GM12878 (cell line): Measurements from ENCODE around the gene DCTPP1. TPM values are rescaled to one million over a fixed set of nuclear protein-coding genes. Genes with fewer than 3 reads are reported as not detected.

Experiments used
- BMI1 ChIP-seq: fragments of 450-650 bp; IDR thresholded peaks from 2 replicates; pipeline ENCODE4 v1.6.1; 2016; ENCODE audit warnings: mild to moderate bottlenecking, moderate library complexity, borderline replicate concordance
- CHD1 ChIP-seq: IDR thresholded peaks from 2 replicates; pipeline ENCODE4 v1.6.1; 2012; ENCODE audit warnings: low read depth, low read length, improper control_type of control experiment
- CHD4 ChIP-seq: fragments of 200-600 bp; sonication (generic); IDR thresholded peaks from 2 replicates; pipeline ENCODE4 v1.6.1; 2016; ENCODE audit warnings: mild to moderate bottlenecking
- CREB1 ChIP-seq: IDR thresholded peaks from 2 replicates; pipeline ENCODE4 v1.6.1; 2012; ENCODE audit warnings: low read depth, mild to moderate bottlenecking, inconsistent platforms
- CREM ChIP-seq: IDR thresholded peaks from 2 replicates; pipeline ENCODE4 v1.6.1; 2014; ENCODE audit warnings: antibody characterized with exemption, low read depth
- HDGF ChIP-seq: fragments of 450-650 bp; IDR thresholded peaks from 2 replicates; pipeline ENCODE4 v1.6.1; 2016; ENCODE audit warnings: antibody characterized with exemption
- LARP7 ChIP-seq: fragments of 450-650 bp; IDR thresholded peaks from 2 replicates; pipeline ENCODE4 v1.6.1; 2017; ENCODE audit warnings: mild to moderate bottlenecking
- MTA2 ChIP-seq: fragments of 450-650 bp; IDR thresholded peaks from 2 replicates; pipeline ENCODE4 v1.6.1; 2016; ENCODE audit warnings: low read depth, mild to moderate bottlenecking, moderate library complexity
- MTA3 ChIP-seq: IDR thresholded peaks from 2 replicates; pipeline ENCODE4 v1.6.1; 2012; ENCODE audit warnings: low read length, inconsistent platforms, borderline replicate concordance
- MYB ChIP-seq: fragments of 150-350 bp; IDR thresholded peaks from 2 replicates; pipeline ENCODE4 v1.6.1; 2014; ENCODE audit warnings: mild to moderate bottlenecking, low read depth, low read length, borderline replicate concordance
- NFIC ChIP-seq: IDR thresholded peaks from 2 replicates; pipeline ENCODE4 v1.6.1; 2012; ENCODE audit warnings: low read depth, mild to moderate bottlenecking, inconsistent platforms, low read length, moderate library complexity
- NR2C1 ChIP-seq: fragments of 450-650 bp; IDR thresholded peaks from 2 replicates; pipeline ENCODE4 v1.6.1; 2017; ENCODE audit warnings: antibody characterized with exemption, mild to moderate bottlenecking, moderate library complexity
- PAX5 ChIP-seq: IDR thresholded peaks from 2 replicates; pipeline ENCODE4 v1.6.1; 2011; ENCODE audit warnings: low read depth, low read length, borderline replicate concordance
- PAX8 ChIP-seq: fragments of 450-650 bp; IDR thresholded peaks from 2 replicates; pipeline ENCODE4 v1.6.1; 2017; ENCODE audit warnings: mild to moderate bottlenecking, moderate library complexity
- SIX5 ChIP-seq: IDR thresholded peaks from 2 replicates; pipeline ENCODE4 v1.6.1; 2011; ENCODE audit warnings: mild to moderate bottlenecking, low read depth, low read length, moderate library complexity; ENCODE audit not compliant: severe bottlenecking
- SMAD1 ChIP-seq: fragments of 450-650 bp; IDR thresholded peaks from 2 replicates; pipeline ENCODE4 v1.6.1; 2018; ENCODE audit warnings: mild to moderate bottlenecking, low read depth; ENCODE audit not compliant: partially characterized antibody
- SREBF1 ChIP-seq: IDR thresholded peaks from 2 replicates; pipeline ENCODE4 v1.6.1; 2012; ENCODE audit warnings: mild to moderate bottlenecking, low read length
- SUZ12 ChIP-seq: fragments of 200-600 bp; sonication (generic); IDR thresholded peaks from one replicate; pipeline ENCODE4 v1.6.1; 2018; ENCODE audit warnings: antibody characterized with exemption, mild to moderate bottlenecking; ENCODE audit not compliant: unreplicated experiment
- TAF1 ChIP-seq: IDR thresholded peaks from 2 replicates; pipeline ENCODE4 v1.6.1; 2011; ENCODE audit warnings: mild to moderate bottlenecking, low read depth, low read length, borderline replicate concordance
- TARDBP ChIP-seq: IDR thresholded peaks from 2 replicates; pipeline ENCODE4 v1.6.1; 2016; ENCODE audit warnings: borderline replicate concordance
- YY1 ChIP-seq: IDR thresholded peaks from 2 replicates; pipeline ENCODE4 v1.6.1; 2011; ENCODE audit warnings: low read depth, mild to moderate bottlenecking, low read length
- polyA plus RNA-seq, 11 experiments: library from polyadenylated mRNA; depleted of rRNA in 4 of 11; unstranded in 6 of 11; stranded (reverse) in 5 of 11; fragments of >200 nt; fragmentation: Nextera tagmentation in 4 of 11; fragmentation: Illumina TruSeq in 1 of 11; extraction: Ambion mirVana in 4 of 11; extraction: Trizol in 1 of 11; gene quantifications; 1 replicate in 1 of 11; 2 replicates in 10 of 11; pipeline versions ENCODE4 v1.2.1 to v1.2.3, GENCODE V29; 2011 to 2016; ENCODE audit warnings: inconsistent platforms in 2 of 11, missing spikeins in 2 of 11, low read depth in 1 of 11
- total RNA-seq, 4 experiments: library from RNA; depleted of rRNA in 3 of 4; stranded (reverse); fragments of >200 nt in 3 of 4; fragmentation: Illumina TruSeq in 1 of 4; extraction: Trizol in 1 of 4; gene quantifications; 2 replicates each; pipeline versions ENCODE4 v1.2.1 to v1.2.3, GENCODE V29; 2013 to 2021
- TF ChIP-seq, protein P1 (sequence below): fragments of 450-650 bp; IDR thresholded peaks from 2 replicates; pipeline ENCODE4 v1.6.1; 2017; ENCODE audit warnings: mild to moderate bottlenecking, low read depth, inconsistent platforms; ENCODE audit not compliant: poor library complexity, severe bottlenecking
- TF ChIP-seq, protein P2 (sequence below): fragments of 450-650 bp; IDR thresholded peaks from 2 replicates; pipeline ENCODE4 v1.6.1; 2017; ENCODE audit warnings: borderline replicate concordance
- TF ChIP-seq, protein P3 (sequence below): IDR thresholded peaks from 2 replicates; pipeline ENCODE4 v1.6.1; 2011; ENCODE audit warnings: low read depth, low read length, improper control_type of control experiment, borderline replicate concordance
- TF ChIP-seq, protein P4 (sequence below): fragments of 450-650 bp; IDR thresholded peaks from 2 replicates; pipeline ENCODE4 v1.6.1; 2017; ENCODE audit warnings: low read depth, mild to moderate bottlenecking, moderate library complexity

The DCTPP1 gene
- total and polyA plus RNA-seq, 10 of the 15 experiments (the other 5 are each of a cell fraction or from before 2014, with no cell fraction given), result 72.1 to 266 (median 157) TPM

DNA sequence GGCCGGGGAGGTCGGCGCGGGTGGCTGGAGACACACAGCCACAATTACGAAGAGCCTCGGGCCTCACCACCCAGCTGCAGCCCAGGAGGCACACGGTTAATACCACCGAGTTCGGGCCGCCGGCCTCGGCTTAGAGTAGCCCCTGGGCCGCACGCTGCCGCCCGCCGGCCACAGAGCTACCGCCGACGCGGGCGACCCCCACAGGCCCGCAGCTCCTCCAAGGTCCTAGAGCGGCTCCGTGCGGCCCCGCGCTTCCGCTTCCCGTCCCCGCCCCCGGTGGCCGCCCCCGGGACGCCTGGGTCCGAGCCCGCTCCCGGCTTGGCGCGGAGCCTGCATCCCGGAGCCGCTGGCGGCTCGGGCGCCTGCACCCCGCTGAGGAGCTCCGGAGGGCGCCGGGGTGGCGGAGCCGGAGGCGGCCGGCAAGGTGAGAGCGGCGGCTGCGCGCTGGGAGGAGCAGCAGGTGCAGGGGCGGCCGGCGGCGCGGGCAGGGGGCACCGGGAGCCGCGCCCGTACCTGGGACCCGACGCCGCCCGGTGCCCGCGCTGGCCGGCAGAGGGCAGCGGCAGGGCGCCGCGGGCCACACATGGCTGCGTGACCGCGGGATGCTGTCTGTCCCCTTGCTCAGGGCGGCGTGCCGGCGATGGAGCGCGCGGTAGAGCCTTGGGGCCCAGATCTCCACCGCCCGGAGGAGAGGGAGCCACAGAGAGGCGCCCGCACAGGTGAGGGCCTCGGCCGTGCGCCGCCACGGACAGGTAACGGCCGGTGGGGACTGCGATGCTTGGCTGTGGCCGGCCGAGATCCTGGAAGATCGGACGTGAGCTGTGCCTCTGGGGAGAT is 34.5 kb downstream of the DCTPP1 start, which contains the start of gene ZNF48 (continued):
- TF ChIP-seq BMI1 (no peak), LARP7 (peak; percentile 94), CREM (peak; percentile 35; the same call in 1 of the 2 replicates), CHD4 (no peak), NFIC (no peak), SMAD1 (no peak), PAX5 (0 out of 2 replicates have a peak, but pooled peaks have one; percentile 19), YY1 (0 out of 2 replicates have a peak, but pooled peaks have one; percentile 18), SIX5 (no peak), SREBF1 (0 out of 2 replicates have a peak, but pooled peaks have one; percentile 16), TAF1 (peak; percentile 65; the same call in 1 of the 2 replicates), MYB (no peak), MTA2 (no peak), MTA3 (no peak), HDGF (0 out of 2 replicates have a peak, but pooled peaks have one; percentile 12), CREB1 (peak; percentile 14; the same call in 1 of the 2 replicates), SUZ12 (no peak), PAX8 (no peak), CHD1 (no peak), TARDBP (peak; percentile 77; the same call in 1 of the 2 replicates), NR2C1 (peak; percentile 53)
- TF ChIP-seq, protein P1, sequence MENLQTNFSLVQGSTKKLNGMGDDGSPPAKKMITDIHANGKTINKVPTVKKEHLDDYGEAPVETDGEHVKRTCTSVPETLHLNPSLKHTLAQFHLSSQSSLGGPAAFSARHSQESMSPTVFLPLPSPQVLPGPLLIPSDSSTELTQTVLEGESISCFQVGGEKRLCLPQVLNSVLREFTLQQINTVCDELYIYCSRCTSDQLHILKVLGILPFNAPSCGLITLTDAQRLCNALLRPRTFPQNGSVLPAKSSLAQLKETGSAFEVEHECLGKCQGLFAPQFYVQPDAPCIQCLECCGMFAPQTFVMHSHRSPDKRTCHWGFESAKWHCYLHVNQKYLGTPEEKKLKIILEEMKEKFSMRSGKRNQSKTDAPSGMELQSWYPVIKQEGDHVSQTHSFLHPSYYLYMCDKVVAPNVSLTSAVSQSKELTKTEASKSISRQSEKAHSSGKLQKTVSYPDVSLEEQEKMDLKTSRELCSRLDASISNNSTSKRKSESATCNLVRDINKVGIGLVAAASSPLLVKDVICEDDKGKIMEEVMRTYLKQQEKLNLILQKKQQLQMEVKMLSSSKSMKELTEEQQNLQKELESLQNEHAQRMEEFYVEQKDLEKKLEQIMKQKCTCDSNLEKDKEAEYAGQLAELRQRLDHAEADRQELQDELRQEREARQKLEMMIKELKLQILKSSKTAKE, result no peak
- TF ChIP-seq, protein P2, sequence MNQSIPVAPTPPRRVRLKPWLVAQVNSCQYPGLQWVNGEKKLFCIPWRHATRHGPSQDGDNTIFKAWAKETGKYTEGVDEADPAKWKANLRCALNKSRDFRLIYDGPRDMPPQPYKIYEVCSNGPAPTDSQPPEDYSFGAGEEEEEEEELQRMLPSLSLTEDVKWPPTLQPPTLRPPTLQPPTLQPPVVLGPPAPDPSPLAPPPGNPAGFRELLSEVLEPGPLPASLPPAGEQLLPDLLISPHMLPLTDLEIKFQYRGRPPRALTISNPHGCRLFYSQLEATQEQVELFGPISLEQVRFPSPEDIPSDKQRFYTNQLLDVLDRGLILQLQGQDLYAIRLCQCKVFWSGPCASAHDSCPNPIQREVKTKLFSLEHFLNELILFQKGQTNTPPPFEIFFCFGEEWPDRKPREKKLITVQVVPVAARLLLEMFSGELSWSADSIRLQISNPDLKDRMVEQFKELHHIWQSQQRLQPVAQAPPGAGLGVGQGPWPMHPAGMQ, result no peak
- TF ChIP-seq, protein P3, sequence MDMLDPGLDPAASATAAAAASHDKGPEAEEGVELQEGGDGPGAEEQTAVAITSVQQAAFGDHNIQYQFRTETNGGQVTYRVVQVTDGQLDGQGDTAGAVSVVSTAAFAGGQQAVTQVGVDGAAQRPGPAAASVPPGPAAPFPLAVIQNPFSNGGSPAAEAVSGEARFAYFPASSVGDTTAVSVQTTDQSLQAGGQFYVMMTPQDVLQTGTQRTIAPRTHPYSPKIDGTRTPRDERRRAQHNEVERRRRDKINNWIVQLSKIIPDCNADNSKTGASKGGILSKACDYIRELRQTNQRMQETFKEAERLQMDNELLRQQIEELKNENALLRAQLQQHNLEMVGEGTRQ, result no peak
- TF ChIP-seq, protein P4, sequence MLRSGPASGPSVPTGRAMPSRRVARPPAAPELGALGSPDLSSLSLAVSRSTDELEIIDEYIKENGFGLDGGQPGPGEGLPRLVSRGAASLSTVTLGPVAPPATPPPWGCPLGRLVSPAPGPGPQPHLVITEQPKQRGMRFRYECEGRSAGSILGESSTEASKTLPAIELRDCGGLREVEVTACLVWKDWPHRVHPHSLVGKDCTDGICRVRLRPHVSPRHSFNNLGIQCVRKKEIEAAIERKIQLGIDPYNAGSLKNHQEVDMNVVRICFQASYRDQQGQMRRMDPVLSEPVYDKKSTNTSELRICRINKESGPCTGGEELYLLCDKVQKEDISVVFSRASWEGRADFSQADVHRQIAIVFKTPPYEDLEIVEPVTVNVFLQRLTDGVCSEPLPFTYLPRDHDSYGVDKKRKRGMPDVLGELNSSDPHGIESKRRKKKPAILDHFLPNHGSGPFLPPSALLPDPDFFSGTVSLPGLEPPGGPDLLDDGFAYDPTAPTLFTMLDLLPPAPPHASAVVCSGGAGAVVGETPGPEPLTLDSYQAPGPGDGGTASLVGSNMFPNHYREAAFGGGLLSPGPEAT, result 0 out of 2 replicates have a peak, but pooled peaks have one; percentile 19
